H9 (cell line): ENCODE measurements around the gene C3orf49. TPM values are rescaled to one million over a fixed set of nuclear protein-coding genes. Genes with fewer than 3 reads are reported as not detected.

Experiments
- DNase-seq: peaks from one replicate; pipeline ENCODE4 v3.0.0-alpha.2; 2017
- H2AFZ ChIP-seq: one replicate; pipeline ENCODE4 v1.6.1; 2013; ENCODE audit warnings: mild to moderate bottlenecking, low read length, control low read depth, moderate library complexity
- H2AK5ac ChIP-seq: 2 replicates; pipeline ENCODE4 v1.6.1; 2013; ENCODE audit warnings: low read length, control low read depth, mixed read lengths; ENCODE audit not compliant: insufficient read length
- H2BK120ac ChIP-seq: one replicate; pipeline ENCODE4 v1.6.1; 2013; ENCODE audit warnings: low read depth, mild to moderate bottlenecking, low read length, control low read depth, inconsistent platforms; ENCODE audit not compliant: poor library complexity, severe bottlenecking
- H2BK12ac ChIP-seq: 2 replicates; pipeline ENCODE4 v1.6.1; 2013; ENCODE audit warnings: low read length, control low read depth, mixed read lengths, low read depth; ENCODE audit not compliant: insufficient read length
- H2BK15ac ChIP-seq: 2 replicates; pipeline ENCODE4 v1.6.1; 2013; ENCODE audit warnings: low read depth, low read length, control low read depth
- H2BK20ac ChIP-seq: one replicate; pipeline ENCODE4 v1.6.1; 2013; ENCODE audit warnings: low read depth, mild to moderate bottlenecking, low read length, control low read depth, inconsistent platforms; ENCODE audit not compliant: poor library complexity, severe bottlenecking
- H2BK5ac ChIP-seq: 2 replicates; pipeline ENCODE4 v1.6.1; 2013; ENCODE audit warnings: low read length, control low read depth, mixed read lengths; ENCODE audit not compliant: insufficient read length
- H3K14ac ChIP-seq: 2 replicates; pipeline ENCODE4 v1.6.1; 2013; ENCODE audit warnings: low read length, control low read depth; ENCODE audit not compliant: insufficient read depth
- H3K18ac ChIP-seq: 2 replicates; pipeline ENCODE4 v1.6.1; 2013; ENCODE audit warnings: low read depth, mild to moderate bottlenecking, mixed read lengths, low read length, control low read depth; ENCODE audit not compliant: insufficient read length
- H3K23ac ChIP-seq: 2 replicates; pipeline ENCODE4 v1.6.1; 2013; ENCODE audit warnings: low read length, control low read depth, mixed read lengths, low read depth; ENCODE audit not compliant: insufficient read length
- H3K23me2 ChIP-seq: 2 replicates; pipeline ENCODE4 v1.6.1; 2013; ENCODE audit warnings: low read depth, mild to moderate bottlenecking, mixed read lengths, low read length, control low read depth; ENCODE audit not compliant: insufficient read length, poor library complexity, severe bottlenecking
- H3K27ac ChIP-seq: 2 replicates; pipeline ENCODE4 v1.5.1; 2013; ENCODE audit warnings: low read length, control low read depth, mixed read lengths, low read depth; ENCODE audit not compliant: insufficient read length
- H3K27me3 ChIP-seq: 2 replicates; pipeline ENCODE4 v1.6.1; 2013; ENCODE audit warnings: low read length, control low read depth, inconsistent platforms; ENCODE audit not compliant: insufficient read depth
- H3K4ac ChIP-seq: 2 replicates; pipeline ENCODE4 v1.6.1; 2013; ENCODE audit warnings: low read depth, mild to moderate bottlenecking, control low read depth, inconsistent platforms, low read length, moderate library complexity
- H3K4me1 ChIP-seq: 2 replicates; pipeline ENCODE4 v1.6.1; 2013; ENCODE audit warnings: low read length, control low read depth, inconsistent platforms; ENCODE audit not compliant: insufficient read depth
- H3K4me2 ChIP-seq: 2 replicates; pipeline ENCODE4 v1.6.1; 2013; ENCODE audit warnings: low read length, control low read depth, mixed read lengths; ENCODE audit not compliant: insufficient read length, insufficient read depth
- H3K56ac ChIP-seq: 2 replicates; pipeline ENCODE4 v1.6.1; 2013; ENCODE audit warnings: low read depth, mild to moderate bottlenecking, mixed read lengths, low read length, control low read depth; ENCODE audit not compliant: insufficient read length
- H3K79me1 ChIP-seq: 2 replicates; pipeline ENCODE4 v1.6.1; 2013; ENCODE audit warnings: low read depth, mild to moderate bottlenecking, moderate library complexity, low read length, control low read depth, inconsistent platforms; ENCODE audit not compliant: insufficient read depth, poor library complexity, severe bottlenecking
- H3K79me2 ChIP-seq: 2 replicates; pipeline ENCODE4 v1.6.1; 2013; ENCODE audit warnings: low read length, control low read depth, inconsistent platforms; ENCODE audit not compliant: insufficient read depth
- H3K9ac ChIP-seq: 2 replicates; pipeline ENCODE4 v1.6.1; 2013; ENCODE audit warnings: low read length, control low read depth, mixed read lengths; ENCODE audit not compliant: insufficient read length; ENCODE audit errors: extremely low read depth
- H3K9me3 ChIP-seq: one replicate; pipeline ENCODE4 v1.6.1; 2013; ENCODE audit warnings: low read depth, low read length, inconsistent platforms; ENCODE audit not compliant: control insufficient read depth
- H3T11ph ChIP-seq: one replicate; pipeline ENCODE4 v1.6.1; 2013; ENCODE audit warnings: mild to moderate bottlenecking, low read length, control low read depth, inconsistent platforms
- H4K20me1 ChIP-seq: one replicate; pipeline ENCODE4 v1.6.1; 2013; ENCODE audit not compliant: control insufficient read depth, insufficient read length, insufficient read depth
- H4K5ac ChIP-seq: 2 replicates; pipeline ENCODE4 v1.6.1; 2013; ENCODE audit warnings: low read depth, mild to moderate bottlenecking, mixed read lengths, low read length, control low read depth; ENCODE audit not compliant: insufficient read length
- H4K8ac ChIP-seq: replicated peaks from 2 replicates; pipeline ENCODE4 v1.6.1; 2013; ENCODE audit warnings: low read length, control low read depth, mixed read lengths, low read depth; ENCODE audit not compliant: insufficient read length
- H4K91ac ChIP-seq: 2 replicates; pipeline ENCODE4 v1.6.1; 2013; ENCODE audit warnings: low read depth, mild to moderate bottlenecking, moderate library complexity, mixed read lengths, low read length, control low read depth; ENCODE audit not compliant: insufficient read length
- H3K27ac Mint-ChIP-seq, 3 experiments: 2 replicates in 2 of 3; 3 replicates in 1 of 3; pipeline ENCODE4 v1.8.0; 2020 to 2021; ENCODE audit warnings: mixed read lengths in 3 of 3, mild to moderate bottlenecking in 1 of 3, moderate library complexity in 1 of 3
- H3K27me3 Mint-ChIP-seq: 2 replicates; pipeline ENCODE4 v1.8.0; 2021; ENCODE audit warnings: low read depth, mild to moderate bottlenecking, moderate library complexity, mixed read lengths
- H3K36me3 Mint-ChIP-seq, 3 experiments: 2 replicates in 2 of 3; 3 replicates in 1 of 3; pipeline ENCODE4 v1.8.0; 2020 to 2021; ENCODE audit warnings: low read depth in 3 of 3, mixed read lengths in 3 of 3; ENCODE audit not compliant: insufficient read depth in 1 of 3
- H3K4me1 Mint-ChIP-seq, 2 experiments: 2 replicates each; pipeline ENCODE4 v1.8.0; 2020; ENCODE audit warnings: mixed read lengths in 2 of 2
- H3K4me3 Mint-ChIP-seq, 2 experiments: 2 replicates in 1 of 2; 3 replicates in 1 of 2; pipeline ENCODE4 v1.8.0; 2020 to 2021; ENCODE audit warnings: mild to moderate bottlenecking in 2 of 2, mixed read lengths in 2 of 2, moderate library complexity in 1 of 2
- H3K9me3 Mint-ChIP-seq, 2 experiments: 2 replicates in 1 of 2; 3 replicates in 1 of 2; pipeline ENCODE4 v1.8.0; 2020; ENCODE audit warnings: mild to moderate bottlenecking in 2 of 2, mixed read lengths in 2 of 2, moderate library complexity in 1 of 2
- CTCF ChIP-seq: fragments of 200-600 bp; sonication (generic); conservative IDR thresholded peaks from 3 replicates; pipeline ENCODE4 v1.8.0; 2021; ENCODE audit warnings: antibody characterized with exemption, mild to moderate bottlenecking
- WGBS: extraction: QIAGEN DNeasy Blood & Tissue Kit; methylation state at CpG from one replicate; pipeline ENCODE4 v1.1.7; 2013; ENCODE audit warnings: missing lambda C conversion rate, low lambda C conversion rate, mixed read lengths; ENCODE audit not compliant: insufficient read length; ENCODE audit errors: extremely low coverage; 5-methylcytosine and 5-hydroxymethylcytosine counted together
- total RNA-seq: library from RNA; stranded (reverse); gene quantifications from 2 replicates; pipeline ENCODE4 v1.2.1, GENCODE V29; 2021

Gene C3orf49
- total RNA-seq, 1 experiment from 2014 or later = not detected

GRCh38 chr3:63841704-63842103, 22.6 kb downstream of the C3orf49 start:
- H3K79me1 ChIP-seq = no peaks in the 10 kb centered on the region
- no peak overlapping the region for H3K14ac ChIP-seq
- H4K8ac ChIP-seq = no peak overlapping the region
- H3T11ph ChIP-seq = no peak overlapping the region
- no peak overlapping the region for H3K56ac ChIP-seq
- no peaks in the 10 kb centered on the region for H3K27me3 ChIP-seq
- H2AFZ ChIP-seq = no peak overlapping the region
- no peak overlapping the region for H4K5ac ChIP-seq
- H3K9me3 ChIP-seq = no peaks in the 10 kb centered on the region
- H3K4me1 Mint-ChIP-seq = peaks cover 1 to 13% of the 10 kb centered on the region in 2 experiments
- no peak overlapping the region for H2BK20ac ChIP-seq
- no peaks in the 10 kb centered on the region for H3K79me2 ChIP-seq
- H2BK5ac ChIP-seq = no peak overlapping the region
- no peak overlapping the region for H3K23ac ChIP-seq
- H3K4me3 Mint-ChIP-seq = no peak overlapping the region
- no peak overlapping the region for H3K27ac Mint-ChIP-seq
- H3K9me3 Mint-ChIP-seq = peaks cover 0 to 3% of the 10 kb centered on the region in 2 experiments; a peak in 2 of 5 replicates
- no peak overlapping the region for H3K4ac ChIP-seq
- H4K91ac ChIP-seq = no peak overlapping the region
- WGBS = no CpG with 5 or more reads among the region's 1 CpG
- no peak overlapping the region for H3K4me2 ChIP-seq
- no peak overlapping the region for H2BK120ac ChIP-seq
- H3K4me1 ChIP-seq = no peaks in the 10 kb centered on the region
- no peak for TF ChIP-seq CTCF
- no peak overlapping the region for H2BK12ac ChIP-seq
- H3K23me2 ChIP-seq = no peaks in the 10 kb centered on the region
- DNase-seq = no peak
- H3K27ac ChIP-seq = no peak overlapping the region
- no peak overlapping the region for H2BK15ac ChIP-seq
- H4K20me1 ChIP-seq = no peaks in the 10 kb centered on the region
- H3K9ac ChIP-seq = no peak overlapping the region
- no peaks in the 10 kb centered on the region for H3K27me3 Mint-ChIP-seq
- H3K36me3 Mint-ChIP-seq = peaks cover 0 to 8% (median 0%) of the 10 kb centered on the region in 3 experiments; a peak in 2 of 7 replicates
- no peak overlapping the region for H2AK5ac ChIP-seq
- no peak overlapping the region for H3K18ac ChIP-seq
